Stimulated activated CD4-positive, alpha-beta T cell treated with anti-CD3 and anti-CD28 coated beads, Interleukin-15, amount 100 ng/mL, for 48 hours (primary cell): ENCODE data around the gene CCR2.
"Not testable (repeated sequence)": the region's sequence is repeated elsewhere in the genome, so short reads cannot be mapped to it uniquely, and the experiment has no call there.

Source experiments
- DNase-seq, 2 donors: peaks; one replicate each; pipeline ENCODE4 v3.0.0-alpha.2; 2020; ENCODE audit warnings: low read depth in 2 of 2

Gene CCR2

DNA sequence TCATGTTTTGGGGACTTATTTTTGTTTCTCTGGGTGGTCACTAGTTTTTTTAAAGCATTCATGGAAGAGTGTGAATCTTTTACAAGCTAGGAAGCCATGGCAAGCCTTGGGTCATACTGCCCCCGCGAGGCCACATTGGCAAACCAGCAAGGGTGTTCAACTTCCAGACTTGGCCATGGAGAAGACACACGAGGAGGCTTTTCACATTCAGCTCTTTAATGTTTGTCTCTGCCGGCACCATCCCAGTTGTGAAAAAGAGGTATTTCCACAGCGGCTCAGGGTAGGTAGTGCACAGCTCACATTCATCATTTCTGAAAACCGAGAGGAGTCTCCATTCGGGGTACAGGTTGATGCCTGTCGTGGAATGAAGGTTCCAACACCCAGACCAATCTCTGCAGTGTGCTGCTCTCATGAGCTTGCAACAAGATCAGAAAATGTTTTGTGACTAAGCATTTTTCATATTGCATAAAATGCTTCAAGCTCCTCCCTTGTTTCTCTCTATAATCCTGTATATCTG, 24.6 kb downstream of the CCR2 start:
- DNase-seq: peak; percentile 43 to 57

DNA sequence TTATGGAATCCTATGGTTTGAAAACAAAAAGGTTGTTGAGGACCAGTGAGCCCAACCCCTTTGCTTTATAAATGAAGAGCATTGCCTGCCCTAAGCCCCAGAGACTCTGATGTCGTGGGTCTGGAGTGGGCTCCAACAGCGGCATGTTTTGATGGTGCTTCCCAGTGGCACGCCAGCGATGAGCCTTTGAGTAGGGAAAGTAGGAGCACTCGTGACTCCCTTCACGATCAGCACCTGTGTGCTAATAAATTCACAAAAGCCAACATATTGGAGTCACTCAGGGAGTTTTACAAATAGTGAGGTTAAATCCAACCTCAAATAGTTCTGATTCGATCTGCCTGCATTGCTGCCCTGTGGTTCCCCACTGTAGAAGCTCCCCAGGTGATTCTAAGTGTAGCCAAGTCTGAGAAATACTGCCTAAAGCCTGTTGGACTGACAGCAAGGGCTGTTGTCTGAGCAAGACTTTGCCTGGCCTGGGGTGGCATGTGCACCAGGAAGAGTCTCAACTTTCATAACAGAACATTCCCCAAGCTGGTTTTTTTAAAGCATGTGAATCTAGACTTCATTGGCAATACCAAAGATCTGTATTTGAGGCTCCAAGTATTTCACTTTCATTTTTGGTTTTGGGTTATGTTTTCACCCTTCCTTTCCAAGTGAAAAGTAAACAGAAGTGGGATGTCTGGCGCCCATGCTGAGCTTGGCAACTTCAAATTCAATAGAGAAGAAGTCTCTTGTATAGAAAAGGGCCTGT, 26.7 kb downstream of the CCR2 start:
- DNase-seq: no peak

DNA sequence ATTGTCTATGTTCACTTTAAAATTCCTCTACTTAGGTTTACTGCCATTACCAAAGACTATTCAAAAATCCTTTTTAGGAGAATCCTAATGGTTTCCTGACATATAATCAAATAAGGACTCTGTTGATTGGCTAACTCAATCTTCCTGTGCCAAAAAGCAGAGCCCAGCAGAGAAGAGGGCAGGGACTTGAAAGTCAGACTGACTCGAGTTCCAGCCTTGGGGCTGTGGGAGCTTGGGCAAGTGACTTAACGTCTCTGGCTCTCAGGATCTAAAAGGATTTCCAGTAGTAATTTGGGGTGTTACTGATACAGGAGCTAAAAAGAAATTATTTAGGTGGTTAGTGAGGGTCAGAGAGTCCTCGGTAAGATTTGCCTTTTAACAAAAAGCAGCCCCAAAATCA, 27.7 kb downstream of the CCR2 start:
- no peak for DNase-seq

DNA sequence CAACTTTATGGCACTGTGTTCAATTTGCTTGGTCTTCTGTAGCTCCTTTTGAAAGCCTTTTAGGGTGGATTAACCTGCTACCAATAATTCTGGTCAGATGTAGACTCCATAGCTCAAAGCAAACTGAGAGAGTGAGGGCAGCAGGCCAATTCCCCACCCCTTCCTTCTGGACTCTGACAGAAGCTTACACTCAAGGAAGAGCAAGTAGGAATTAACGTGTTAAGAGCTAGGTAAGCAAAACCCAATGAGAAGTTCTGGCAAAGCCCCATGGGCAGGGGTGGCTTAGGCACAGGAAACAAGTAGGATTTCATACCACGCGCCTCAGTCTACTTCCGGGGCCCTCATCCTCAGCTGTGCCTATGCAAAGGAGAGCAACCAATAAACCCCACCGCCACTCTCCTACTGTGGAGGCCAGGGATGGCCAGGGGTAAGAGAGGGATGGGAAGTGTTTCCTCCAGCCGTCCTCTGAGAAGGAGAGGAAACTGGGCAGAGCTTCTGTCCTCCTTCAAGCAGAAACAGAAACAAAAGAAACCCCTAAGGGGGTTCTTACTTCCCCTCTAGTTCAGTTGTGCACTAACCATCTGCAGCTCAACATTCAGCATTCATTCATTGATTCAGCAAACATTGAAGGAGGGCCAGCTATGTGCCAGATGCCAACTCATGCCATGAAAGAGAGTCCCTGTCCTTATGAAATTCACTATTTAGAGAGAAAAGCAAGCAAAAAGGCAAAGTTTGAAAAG, 29.5 kb downstream of the CCR2 start:
- DNase-seq: no peak

GRCh38 chr3:46383951-46384330, 30.0 kb downstream of the CCR2 start:
- DNase-seq: no peak

DNA sequence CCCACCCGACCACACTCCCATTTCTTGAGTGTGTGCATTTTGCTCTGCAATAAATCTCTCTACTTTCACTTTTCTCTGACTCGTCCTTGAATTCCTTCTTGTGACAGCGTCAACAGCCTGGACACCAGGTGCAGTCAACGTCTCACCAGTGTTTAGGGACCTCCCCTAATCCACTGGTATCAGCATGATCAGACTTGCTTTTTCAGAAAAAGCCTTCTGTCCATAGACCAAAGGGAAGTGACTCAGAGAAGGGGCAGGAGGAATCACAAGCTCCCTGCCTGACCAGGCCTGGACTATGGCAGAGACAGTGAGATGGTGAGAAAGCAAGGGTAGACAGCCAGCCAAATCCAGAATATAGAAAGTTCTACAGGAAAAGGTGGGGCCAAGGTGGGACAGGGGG, 32.3 kb downstream of the CCR2 start:
- no peak for DNase-seq

DNA sequence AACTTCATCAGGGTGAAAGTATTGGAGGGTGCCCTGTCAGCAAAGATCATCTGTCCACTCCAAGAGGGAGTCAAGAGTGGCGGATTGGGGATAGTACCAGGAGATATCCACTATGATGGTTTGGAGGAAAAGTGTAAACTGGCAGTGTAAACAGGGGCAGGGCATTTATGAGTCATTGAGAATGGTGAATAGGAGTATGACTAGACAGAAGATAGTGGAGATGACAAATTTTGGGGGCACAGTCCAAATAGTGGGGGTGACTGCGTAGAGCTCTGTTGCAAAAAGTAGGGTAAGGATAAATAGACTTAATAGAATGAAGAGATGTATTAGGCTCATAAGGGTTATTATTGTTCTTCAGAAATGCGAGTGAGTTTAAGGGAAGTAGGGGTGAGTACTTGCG, 34.9 kb downstream of the CCR2 start:
- DNase-seq: not testable (repeated sequence)

- no peak for DNase-seq
These were observed 35.4 kb downstream of the CCR2 start for GRCh38 chr3:46389306-46389705.

DNA sequence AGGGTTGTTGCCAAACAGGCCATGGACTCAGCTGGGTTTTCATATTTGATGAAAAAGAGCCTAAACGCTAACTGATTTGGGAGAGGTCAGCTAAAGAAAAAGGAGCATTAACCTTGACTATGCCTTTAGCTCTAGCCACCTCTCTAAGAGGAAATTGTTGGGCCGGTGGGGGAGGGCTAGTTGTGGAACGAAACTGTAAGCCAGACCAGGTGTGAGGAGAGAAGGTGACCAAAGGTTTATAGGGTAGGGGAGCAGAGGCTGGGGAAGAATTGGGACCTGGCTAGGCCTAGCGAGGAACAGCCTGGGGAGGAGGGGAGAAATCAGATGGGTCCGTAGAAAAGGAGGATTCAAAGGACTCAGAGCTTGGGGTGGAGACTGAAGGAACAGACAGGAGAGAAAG, 37.6 kb downstream of the CCR2 start:
- DNase-seq: not testable (repeated sequence)

DNA sequence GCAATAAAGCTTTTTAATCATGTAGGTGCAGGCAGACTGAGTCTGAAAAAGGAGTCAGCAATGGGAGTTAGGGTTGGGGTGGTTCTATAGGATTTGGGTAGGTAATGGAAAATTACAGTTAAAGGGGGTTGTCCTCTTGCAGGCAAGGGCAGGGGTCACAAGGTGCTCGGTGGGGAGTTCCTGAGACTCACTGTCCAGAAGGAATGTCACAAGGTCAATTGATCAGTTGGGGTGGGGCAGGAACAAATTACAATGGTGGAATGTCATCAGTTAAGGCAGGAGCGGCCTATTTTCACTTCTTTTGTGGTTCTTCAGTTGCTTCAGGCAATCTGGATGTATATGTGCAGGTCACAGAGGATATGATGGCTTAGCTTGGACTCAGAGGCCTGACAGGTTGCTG, 39.1 kb downstream of the CCR2 start:
- no peak for DNase-seq

DNA sequence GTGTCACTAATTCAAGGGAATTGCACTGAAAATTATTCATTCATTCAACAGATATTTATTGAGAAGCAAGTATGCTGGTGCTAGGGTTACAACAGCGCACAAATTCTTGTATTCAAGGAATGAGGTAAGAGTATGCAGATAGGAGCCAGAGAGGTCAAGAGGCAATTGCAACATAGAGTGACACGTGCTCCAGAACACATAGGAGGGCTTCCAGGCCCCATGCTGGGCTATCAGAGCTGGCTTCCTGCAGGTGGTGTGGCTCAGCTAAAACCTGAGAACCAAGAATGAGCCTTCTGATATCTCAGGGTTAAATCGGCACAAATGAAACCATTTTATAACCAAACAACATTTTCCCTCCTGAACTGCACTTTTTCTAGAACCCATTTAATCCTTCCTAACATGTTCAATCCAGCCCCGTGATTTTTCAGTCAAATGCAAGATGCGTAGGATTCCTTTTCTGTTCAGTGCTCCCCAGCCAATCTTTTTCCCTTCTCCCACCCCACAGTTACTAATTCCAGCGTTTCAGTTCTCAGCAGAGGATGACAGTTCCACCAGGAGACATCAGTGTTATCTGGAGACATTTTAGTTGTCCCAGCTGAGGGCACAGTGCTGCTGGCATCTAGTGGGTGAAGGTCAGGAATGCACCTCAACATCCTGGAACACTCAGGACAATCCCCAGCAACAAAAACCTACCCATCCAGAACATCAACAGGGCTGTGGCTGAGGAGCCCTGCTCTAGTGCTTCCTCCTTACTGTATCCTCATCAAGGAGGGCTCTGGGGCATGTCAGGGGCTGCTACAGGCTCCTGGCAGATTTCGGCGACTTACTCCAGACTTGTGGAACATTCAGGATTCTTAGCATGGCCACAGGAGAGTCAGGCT, 39.9 kb downstream of the CCR2 start:
- DNase-seq: no peak

DNA sequence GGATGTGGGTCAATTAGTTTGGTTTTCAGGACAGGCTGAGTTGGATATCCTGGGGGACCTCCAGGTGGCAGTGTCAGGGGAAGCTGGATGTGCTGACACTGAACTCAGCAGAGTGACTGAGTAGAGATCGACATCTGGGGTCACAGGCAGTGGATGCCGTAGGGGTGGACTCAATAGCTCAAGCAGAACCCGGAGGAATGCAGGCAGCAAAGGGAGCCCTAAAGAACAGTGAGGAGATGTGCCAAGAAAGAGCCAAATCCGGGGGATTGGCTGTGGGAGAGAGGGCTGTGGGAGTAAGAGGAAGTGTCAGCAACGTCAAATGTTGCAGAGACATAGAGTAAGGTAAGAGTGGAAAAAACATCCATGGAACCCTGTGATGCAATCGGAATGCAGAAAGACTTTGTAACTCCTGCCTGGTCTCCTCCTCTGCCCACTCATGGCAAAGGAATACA, 41.3 kb downstream of the CCR2 start:
- DNase-seq: no peak

GRCh38 chr3:46395766-46396530, 42.0 kb downstream of the CCR2 start:
- no peak for DNase-seq

- DNase-seq: no peak
These were observed 43.2 kb downstream of the CCR2 start for GRCh38 chr3:46397111-46397510.

DNA sequence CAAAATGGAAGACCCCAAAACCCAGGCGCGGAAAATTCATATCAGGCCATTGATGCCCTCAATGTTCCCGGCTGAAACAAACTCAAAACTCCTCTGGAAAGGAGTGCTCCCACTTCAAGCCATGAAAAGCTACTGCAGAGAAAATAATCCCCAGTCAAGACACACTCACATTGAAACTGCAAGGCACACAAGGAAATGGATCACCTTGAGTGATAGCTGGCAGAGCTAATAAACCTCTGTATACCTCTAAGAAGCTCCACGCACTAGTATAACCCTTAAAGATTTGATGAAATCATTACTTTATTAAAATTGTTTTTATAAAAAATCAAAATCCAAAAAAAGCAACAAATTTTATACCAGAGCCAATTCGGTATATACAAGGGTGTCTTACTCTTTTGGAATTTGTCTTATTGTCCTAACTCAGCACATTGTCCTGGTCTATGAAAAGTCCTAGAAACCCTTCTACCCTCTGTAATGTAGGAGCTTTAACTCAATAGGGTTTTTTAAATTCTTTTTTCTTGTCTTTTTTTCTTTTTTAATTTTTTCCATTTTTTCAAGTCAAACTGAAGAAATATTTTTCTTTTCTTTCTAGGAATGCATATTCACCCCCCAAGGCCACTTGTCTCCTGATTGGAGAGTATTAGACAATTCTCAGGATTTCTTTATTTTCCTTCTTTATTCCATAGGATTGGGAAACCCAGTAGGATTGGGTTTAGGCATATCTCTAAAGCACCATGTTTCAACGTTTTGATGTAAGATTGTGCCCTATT, 44.5 kb downstream of the CCR2 start:
- DNase-seq: no peak

DNA sequence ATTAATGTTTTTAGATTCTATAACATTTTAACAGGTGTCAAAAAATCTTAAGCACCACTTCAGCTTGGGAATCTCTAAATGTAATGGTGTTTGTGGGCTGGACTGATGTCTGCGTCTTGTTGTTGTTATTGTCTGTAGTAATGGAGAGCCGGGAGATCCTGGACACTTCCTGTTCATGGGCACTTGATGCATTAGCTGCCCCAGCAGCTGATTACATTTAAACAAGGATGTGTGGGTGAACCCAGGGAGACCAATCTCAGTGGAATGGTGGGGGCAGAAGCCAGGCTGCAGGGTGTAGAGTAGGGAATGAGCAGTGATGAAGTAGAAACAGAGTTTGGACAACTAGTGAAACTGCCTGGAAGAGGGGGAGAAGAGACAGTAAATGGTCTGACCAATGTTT, 45.2 kb downstream of the CCR2 start:
- DNase-seq: no peak

DNA sequence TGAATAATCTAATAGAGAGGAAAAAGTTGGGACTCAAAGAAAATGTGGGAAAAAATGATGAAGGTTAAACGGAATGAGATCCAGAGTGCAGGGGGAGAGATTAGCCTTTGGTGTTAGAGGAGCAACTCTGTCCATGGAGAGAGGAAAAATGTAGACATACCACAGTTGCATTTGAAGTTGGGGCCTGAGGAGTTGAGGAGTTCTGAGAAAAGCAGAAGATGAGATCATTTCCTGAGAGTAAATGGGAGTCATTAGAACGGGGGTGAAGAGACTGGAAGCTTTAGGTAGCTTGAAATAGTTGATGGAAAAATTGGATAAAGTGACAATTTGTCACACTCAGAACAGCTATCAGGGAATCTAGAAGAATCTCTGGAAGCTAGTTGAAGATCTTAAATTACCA, 45.6 kb downstream of the CCR2 start:
- no peak for DNase-seq

- no peak for DNase-seq
These were observed 46.3 kb downstream of the CCR2 start for GRCh38 chr3:46400000-46400734.

- DNase-seq: no peak
These were observed 46.9 kb downstream of the CCR2 start for GRCh38 chr3:46400846-46401245.

DNA sequence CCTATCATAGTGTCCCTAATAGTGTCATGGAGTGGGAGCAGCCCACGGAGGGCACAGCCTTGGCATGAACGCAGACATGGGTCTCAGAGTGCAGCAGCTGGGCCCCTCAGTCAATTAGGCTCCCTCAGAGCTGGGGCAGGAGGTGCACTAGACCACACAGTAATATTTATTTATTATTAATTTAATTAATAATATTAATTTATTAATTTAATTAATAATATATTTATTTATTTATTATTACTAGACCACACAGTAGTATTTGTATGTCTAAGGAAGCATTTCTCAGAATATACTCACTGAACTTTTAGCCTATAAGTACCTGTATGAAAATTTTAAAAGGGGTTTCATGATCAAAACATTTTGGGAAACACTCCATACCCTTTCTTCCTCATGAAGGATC, 47.7 kb downstream of the CCR2 start:
- DNase-seq: no peak
